Vagina (tissue), 2 donors: ENCODE results near the gene PGLYRP2.

Experiments
- CTCF ChIP-seq, 3 experiments: fragments of 450-650 bp in 2 of 3; fragments of 200-600 bp in 1 of 3; sonication (generic) in 1 of 3; IDR thresholded peaks; one replicate each; pipeline ENCODE4 v1.5.1; 2017 to 2019; ENCODE audit warnings: antibody characterized with exemption in 3 of 3, mild to moderate bottlenecking in 2 of 3, moderate library complexity in 2 of 3
- POLR2A ChIP-seq, 2 donors: fragments of 450-650 bp; IDR thresholded peaks; one replicate each; pipeline ENCODE4 v1.6.1; 2017; ENCODE audit warnings: antibody characterized with exemption in 2 of 2, mild to moderate bottlenecking in 2 of 2, moderate library complexity in 2 of 2
- POLR2AphosphoS5 ChIP-seq, 2 donors: sonication (generic); formaldehyde crosslinking; IDR thresholded peaks; one replicate each; pipeline ENCODE4 v1.9.0; 2017; ENCODE audit warnings: antibody characterized with exemption in 2 of 2, mild to moderate bottlenecking in 2 of 2, low read depth in 1 of 2; ENCODE audit not compliant: insufficient read depth in 1 of 2

- TF ChIP-seq CTCF (IDR thresholded peaks at IDR 0.05) (no peak), POLR2A (IDR thresholded peaks at IDR 0.05) (no peak), POLR2AphosphoS5 (IDR thresholded peaks at IDR 0.05; ENCODE audit: insufficient read depth in 1 of 2, low read depth in 1 of 2) (no peak)
These were observed 49.4 kb downstream of the PGLYRP2 start for GRCh38 chr19:15429825-15430467.
